HG02610 (cell line): ENCODE results near the gene COL16A1.

Experiments
- ATAC-seq: cut with Tn5 transposase; IDR thresholded peaks from one replicate; pipeline ENCODE4 v1.9.1; 2021; ENCODE audit warnings: mild to moderate bottlenecking, moderate library complexity; ENCODE audit not compliant: unreplicated experiment

COL16A1 gene

GRCh38 chr1:31651766-31652165 is 52.1 kb downstream of the COL16A1 start:
- ATAC-seq, result no peak

- no peak for ATAC-seq
Measured at GRCh38 chr1:31651089-31651420, 52.8 kb downstream of the COL16A1 start.

- ATAC-seq, result no peak
Measured at GRCh38 chr1:31650161-31651088, 53.4 kb downstream of the COL16A1 start.

- no peak for ATAC-seq
Measured at GRCh38 chr1:31648641-31649357, 55.0 kb downstream of the COL16A1 start.

- no peak for ATAC-seq
Measured at GRCh38 chr1:31648190-31648589, 55.6 kb downstream of the COL16A1 start.

- ATAC-seq, result no peak
Measured at GRCh38 chr1:31647106-31647505, 56.7 kb downstream of the COL16A1 start.

GRCh38 chr1:31646259-31646960 is 57.4 kb downstream of the COL16A1 start:
- ATAC-seq, result no peak

GRCh38 chr1:31645274-31645568 is 58.6 kb downstream of the COL16A1 start:
- ATAC-seq, result no peak

- peak; percentile 84 for ATAC-seq
Measured at GRCh38 chr1:31644560-31645273, 59.1 kb downstream of the COL16A1 start, which contains the start of gene PEF1. Gene PEF1 (minus strand): TSS chr1:31644876. CDS start chr1:31644864, 12 bp downstream.

- ATAC-seq, result no peak
Measured at GRCh38 chr1:31643976-31644559, 59.7 kb downstream of the COL16A1 start.

GRCh38 chr1:31642897-31643296 is 60.9 kb downstream of the COL16A1 start:
- no peak for ATAC-seq

- ATAC-seq, result no peak
Measured at GRCh38 chr1:31642366-31642765, 61.5 kb downstream of the COL16A1 start.

- ATAC-seq, result no peak
Measured at GRCh38 chr1:31640964-31641363, 62.9 kb downstream of the COL16A1 start.

- ATAC-seq, result no peak
Measured at GRCh38 chr1:31640179-31640578, 63.6 kb downstream of the COL16A1 start.

- no peak for ATAC-seq
Measured at GRCh38 chr1:31639543-31639942, 64.3 kb downstream of the COL16A1 start.

GRCh38 chr1:31637915-31638673 is 65.7 kb downstream of the COL16A1 start:
- ATAC-seq, result peak; percentile 48

- ATAC-seq, result no peak
Measured at GRCh38 chr1:31633117-31633516, 70.7 kb downstream of the COL16A1 start.

- ATAC-seq, result no peak
Measured at GRCh38 chr1:31632649-31633048, 71.2 kb downstream of the COL16A1 start.

- ATAC-seq, result no peak
Measured at GRCh38 chr1:31628931-31629556, 74.8 kb downstream of the COL16A1 start.
